ENCODE measurements around the gene SACS. TPM values are rescaled to one million over a fixed set of nuclear protein-coding genes. Genes with fewer than 3 reads are reported as not detected.

SACS gene
- 6.7 TPM for total RNA-seq

- ATAC-seq = no peak
Observed at GRCh38 chr13:23433171-23434153, at the start of gene SACS. SACS (minus strand) TSS chr13:23433702; CDS start chr13:23411239, 22,463 bp downstream.

GRCh38 chr13:23480324-23480723 lies 46.8 kb upstream of the SACS start:
- no peak for ATAC-seq

GRCh38 chr13:23477101-23477500 lies 43.6 kb upstream of the SACS start:
- ATAC-seq = no peak

GRCh38 chr13:23473221-23473620 lies 39.7 kb upstream of the SACS start:
- no peak for ATAC-seq

GRCh38 chr13:23472189-23472588 lies 38.7 kb upstream of the SACS start:
- ATAC-seq = no peak

- no peak for ATAC-seq
Observed at GRCh38 chr13:23470790-23471614, 37.5 kb upstream of the SACS start.

GRCh38 chr13:23469951-23470421 lies 36.5 kb upstream of the SACS start:
- no peak for ATAC-seq

GRCh38 chr13:23468811-23469210 lies 35.3 kb upstream of the SACS start:
- no peak for ATAC-seq

- no peak for ATAC-seq
Observed at GRCh38 chr13:23467932-23468278, 34.4 kb upstream of the SACS start.

- no peak for ATAC-seq
Observed at GRCh38 chr13:23467048-23467931, 33.8 kb upstream of the SACS start.

- peak; percentile 81 for ATAC-seq
Observed at GRCh38 chr13:23466144-23467002, 32.9 kb upstream of the SACS start.

GRCh38 chr13:23463661-23464060 lies 30.2 kb upstream of the SACS start:
- ATAC-seq = no peak

- no peak for ATAC-seq
Observed at GRCh38 chr13:23462815-23463559, 29.5 kb upstream of the SACS start.

GRCh38 chr13:23461544-23461943 lies 28.0 kb upstream of the SACS start:
- peak; percentile 63 for ATAC-seq

GRCh38 chr13:23460921-23461320 lies 27.4 kb upstream of the SACS start:
- ATAC-seq = no peak

GRCh38 chr13:23460309-23460708 lies 26.8 kb upstream of the SACS start:
- ATAC-seq = no peak

- no peak for ATAC-seq
Observed at GRCh38 chr13:23458989-23459388, 25.5 kb upstream of the SACS start.

GRCh38 chr13:23456437-23457210 lies 23.1 kb upstream of the SACS start:
- ATAC-seq = no peak

- ATAC-seq = no peak
Observed at GRCh38 chr13:23455401-23456185, 22.1 kb upstream of the SACS start.

Measured in esophagus mucosa (tissue), 1 donor.